ENCODE results near the gene KCNH1.

Gene KCNH1

GRCh38 chr1:210703593-210703992 lies 430.4 kb downstream of the KCNH1 start:
- no peak for DNase-seq

GRCh38 chr1:210702506-210702905 lies 431.4 kb downstream of the KCNH1 start:
- no peak for DNase-seq

- no peak for DNase-seq
These were observed 433.4 kb downstream of the KCNH1 start for GRCh38 chr1:210700511-210700910.

DNA sequence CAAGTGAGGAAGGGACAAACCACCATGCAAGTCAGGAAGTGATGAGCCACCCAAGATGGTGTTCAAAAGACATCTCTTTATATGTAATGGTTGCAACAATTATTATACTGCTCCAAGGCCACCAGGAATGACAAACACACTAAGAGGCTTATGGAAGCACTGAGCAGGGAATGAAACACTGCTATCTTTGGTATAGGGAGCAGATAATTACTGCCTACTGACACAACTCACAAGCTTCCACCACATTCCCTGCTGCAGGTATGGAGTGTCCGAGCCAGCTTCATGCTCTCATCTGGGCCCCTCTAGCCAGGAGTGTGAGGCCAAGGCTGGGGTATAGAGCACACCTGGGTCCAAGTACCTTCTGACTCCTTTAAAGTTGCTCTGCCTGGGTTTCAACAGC lies 433.9 kb downstream of the KCNH1 start:
- no peak for DNase-seq

- no peak for DNase-seq
These were observed 435.3 kb downstream of the KCNH1 start for GRCh38 chr1:210698661-210699060.

- DNase-seq = no peak
These were observed 436.8 kb downstream of the KCNH1 start for GRCh38 chr1:210697185-210697584.

DNA sequence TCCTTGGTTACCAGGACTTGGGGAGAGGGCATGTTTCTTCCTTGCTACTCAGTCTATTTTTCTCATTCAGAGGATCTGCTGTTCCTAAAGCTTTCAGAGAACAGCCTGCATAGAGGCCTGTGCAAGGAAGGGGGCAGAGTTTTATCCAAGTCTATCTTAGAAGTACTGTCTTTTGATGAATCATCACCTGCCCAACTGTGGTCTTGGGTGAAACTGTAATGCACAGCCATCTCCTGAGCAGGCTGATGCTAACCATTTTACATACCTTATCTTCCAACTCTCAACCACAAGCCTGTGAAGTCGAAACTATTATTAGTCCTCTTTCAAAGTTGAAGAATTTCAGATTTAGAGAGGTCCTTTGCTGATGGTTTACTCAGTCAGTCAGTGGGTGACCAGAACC lies 437.2 kb downstream of the KCNH1 start:
- DNase-seq = no peak

- peak; percentile 22 for DNase-seq
These were observed 438.9 kb downstream of the KCNH1 start for GRCh38 chr1:210695026-210695425.

DNA sequence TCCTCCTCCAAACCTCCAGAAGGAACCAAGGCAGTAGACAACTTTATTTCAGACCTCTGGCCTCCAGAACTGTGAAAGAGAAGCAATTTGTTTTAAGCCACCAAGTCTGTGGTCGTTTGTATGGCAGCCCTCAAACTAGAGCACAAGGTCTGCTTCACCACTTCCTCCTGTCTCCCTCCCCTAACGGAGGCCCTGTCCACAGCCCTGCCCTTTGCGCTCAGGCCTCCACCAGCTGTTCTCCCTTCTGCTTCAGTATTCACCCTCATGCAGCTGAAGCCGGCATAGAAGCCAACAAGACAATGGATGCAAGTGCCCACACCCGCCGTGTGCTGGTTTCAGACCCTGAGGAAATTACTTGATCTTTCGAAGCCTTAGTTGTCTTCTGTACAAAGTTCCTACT lies 441.2 kb downstream of the KCNH1 start:
- DNase-seq = no peak

DNA sequence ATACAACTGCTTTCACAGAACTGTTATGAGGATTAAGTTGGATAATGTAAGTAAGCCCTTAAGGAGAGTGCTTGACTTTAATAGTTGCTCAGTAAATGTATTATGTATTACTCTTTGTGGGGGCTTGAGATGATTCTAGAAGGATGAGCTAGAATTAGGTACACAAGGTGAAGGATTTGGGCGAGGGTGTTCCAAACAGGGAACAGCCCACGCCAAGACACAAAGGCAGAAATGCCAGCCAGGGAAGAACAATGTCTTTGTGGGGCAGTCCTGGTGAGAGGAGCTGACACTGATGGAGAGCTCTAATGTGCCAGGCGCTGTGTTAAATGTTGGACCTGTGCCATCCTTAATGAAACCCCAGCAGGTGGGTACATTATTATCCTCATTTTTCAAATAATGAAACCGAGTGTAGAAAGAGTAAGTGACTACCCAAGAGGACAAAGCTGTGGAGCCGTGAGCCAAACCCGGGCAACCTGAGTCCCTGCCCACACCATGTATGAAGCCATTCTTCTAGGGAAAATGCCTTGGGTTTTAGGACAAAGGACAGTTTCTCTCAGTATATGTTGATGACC lies 442.8 kb downstream of the KCNH1 start:
- no peak for DNase-seq

- DNase-seq = no peak
These were observed 443.7 kb downstream of the KCNH1 start for GRCh38 chr1:210690236-210690635.

- no peak for DNase-seq
These were observed 444.1 kb downstream of the KCNH1 start for GRCh38 chr1:210689826-210690225.

DNA sequence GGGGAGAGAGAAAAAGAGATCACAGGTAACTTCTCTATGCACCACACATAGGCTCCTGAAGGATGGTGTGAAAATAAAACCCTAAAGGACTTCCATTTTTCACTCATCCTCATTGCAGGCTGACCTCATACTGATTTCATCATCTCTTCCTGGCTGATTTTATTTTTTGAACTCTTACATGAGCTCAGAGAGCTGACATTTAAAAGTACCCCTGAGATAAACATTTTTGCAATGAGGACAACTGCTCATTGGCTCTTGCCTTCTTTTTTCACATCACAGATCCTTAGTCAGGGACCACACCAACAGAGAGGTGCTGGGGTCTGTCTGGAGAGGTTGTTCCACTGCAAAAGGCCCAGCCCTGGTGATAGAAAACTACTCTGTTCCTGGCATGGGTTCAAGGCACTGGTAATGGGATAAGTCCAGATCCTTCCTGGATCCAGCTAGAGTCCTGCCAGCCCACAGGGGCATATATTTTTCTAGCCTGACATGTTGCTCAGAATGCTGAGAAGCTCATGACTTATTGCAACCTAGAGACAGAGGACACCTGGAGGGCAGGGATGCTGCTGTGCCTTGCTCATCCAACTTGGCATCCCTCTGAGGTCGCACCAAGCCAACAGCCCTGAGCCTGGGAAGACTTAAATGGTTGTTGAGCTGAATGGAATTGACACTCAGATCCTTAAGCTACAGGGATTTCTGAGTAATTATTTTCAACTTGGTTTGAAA lies 445.3 kb downstream of the KCNH1 start:
- DNase-seq = no peak

DNA sequence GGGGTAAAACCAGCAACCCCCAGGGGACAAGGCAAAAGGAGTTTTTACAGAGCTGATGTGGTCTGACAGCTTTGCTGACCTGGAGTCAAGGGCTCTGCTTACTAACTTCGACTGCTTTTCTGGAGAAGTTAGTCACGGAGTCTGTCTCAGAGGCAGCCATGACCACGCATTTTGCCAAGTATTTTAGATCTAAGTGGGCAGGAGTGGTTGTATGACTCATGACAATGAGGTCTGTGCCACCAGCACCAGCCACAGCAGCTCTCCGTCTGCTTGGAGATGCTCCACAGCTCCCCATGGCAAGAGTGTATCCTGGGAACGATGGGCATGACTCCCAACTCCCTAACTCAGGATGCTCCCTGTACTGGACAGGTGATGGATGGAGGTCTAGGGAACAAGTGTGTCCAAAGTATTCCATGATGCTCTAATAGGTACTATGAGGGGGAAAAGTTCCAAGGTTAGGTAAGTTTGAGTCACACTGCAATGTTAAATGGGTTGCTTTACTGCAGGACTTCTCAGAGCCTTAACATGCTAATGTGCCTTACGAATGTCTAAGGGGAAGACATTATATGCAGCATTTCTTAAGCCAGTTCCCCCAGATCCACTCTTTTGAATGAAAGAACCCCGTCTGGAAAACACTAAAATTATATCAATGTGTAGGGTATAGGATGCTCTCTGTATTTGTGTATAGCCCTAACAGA lies 446.2 kb downstream of the KCNH1 start:
- peak; percentile 37 for DNase-seq

- DNase-seq = no peak
These were observed 447.1 kb downstream of the KCNH1 start for GRCh38 chr1:210686841-210687240.

DNA sequence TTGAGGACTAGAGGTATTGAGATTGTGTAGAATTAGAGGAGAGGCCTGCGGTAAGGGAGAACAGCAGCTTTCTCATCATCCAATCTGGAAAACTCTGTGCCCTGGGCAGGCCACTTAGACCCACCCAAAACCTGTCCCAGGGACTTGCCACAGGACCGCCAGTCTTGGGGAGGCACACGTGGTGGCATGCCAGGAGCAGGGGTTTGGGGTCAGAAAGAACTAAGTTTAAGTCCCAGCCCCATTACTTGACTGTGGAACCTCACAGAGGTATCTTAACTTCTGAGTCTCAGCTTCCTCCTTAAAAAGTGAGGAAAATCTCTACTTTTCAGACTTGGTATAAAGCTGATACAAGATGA lies 448.7 kb downstream of the KCNH1 start:
- DNase-seq = no peak

DNA sequence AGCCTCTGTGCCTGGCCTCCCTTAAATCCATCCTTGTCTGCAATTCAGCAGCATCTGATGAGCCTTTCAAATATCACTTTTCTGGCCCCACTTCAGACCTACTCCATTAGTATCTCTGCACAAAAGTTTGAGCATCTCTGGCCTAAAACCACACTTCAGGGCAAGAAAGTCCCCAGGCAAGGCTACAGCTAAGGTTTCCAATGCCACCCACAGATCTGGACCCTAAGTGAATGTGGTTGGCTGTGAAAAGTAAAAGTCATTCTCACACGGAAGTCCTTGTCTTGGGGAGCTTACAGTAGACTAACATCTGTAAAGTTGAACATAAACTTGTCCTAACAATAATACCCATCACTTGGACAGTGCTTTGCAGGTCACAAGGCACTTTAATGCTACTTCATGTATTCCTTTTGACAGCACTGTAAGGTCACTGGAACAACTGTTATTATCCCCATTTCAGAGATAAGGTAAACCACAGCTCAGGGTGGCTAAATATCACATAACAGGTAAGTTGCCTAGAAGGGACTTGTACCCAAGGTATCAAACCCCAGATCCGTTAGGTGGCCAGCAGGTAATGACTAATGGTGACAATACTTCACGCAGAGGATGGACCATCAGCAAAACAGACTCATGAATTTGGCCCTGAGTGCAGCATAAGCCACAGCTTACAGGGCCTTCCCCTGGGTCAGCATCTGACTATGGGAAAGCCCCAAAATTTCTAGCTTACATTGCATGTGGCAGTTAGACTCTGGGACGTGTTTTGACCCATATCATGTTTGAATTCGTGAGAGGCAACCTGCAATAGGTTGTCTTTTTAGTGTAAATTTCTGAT lies 449.3 kb downstream of the KCNH1 start:
- no peak for DNase-seq

GRCh38 chr1:210683403-210684047 lies 450.4 kb downstream of the KCNH1 start:
- DNase-seq = no peak

DNA sequence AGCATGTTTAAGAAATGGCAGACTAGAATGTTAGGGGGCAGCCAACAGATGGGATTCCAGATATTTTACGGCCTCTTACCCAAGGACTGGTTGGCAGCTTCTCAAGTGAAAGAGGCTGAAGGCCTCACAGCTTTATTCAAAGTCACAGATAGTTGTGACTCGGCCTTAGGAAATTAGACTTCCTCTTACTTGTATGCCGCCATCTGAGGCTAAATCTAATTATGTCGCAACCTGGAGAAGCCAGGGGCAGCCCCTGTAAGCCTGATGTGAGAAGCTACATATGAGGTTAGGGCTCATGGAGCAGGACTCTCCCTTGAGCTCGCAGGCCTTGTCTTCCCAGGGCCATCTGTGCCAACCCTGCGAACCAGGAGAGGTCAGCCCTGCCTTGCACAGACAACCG lies 452.8 kb downstream of the KCNH1 start:
- no peak for DNase-seq

- no peak for DNase-seq
These were observed 455.6 kb downstream of the KCNH1 start for GRCh38 chr1:210678306-210678705.

DNA sequence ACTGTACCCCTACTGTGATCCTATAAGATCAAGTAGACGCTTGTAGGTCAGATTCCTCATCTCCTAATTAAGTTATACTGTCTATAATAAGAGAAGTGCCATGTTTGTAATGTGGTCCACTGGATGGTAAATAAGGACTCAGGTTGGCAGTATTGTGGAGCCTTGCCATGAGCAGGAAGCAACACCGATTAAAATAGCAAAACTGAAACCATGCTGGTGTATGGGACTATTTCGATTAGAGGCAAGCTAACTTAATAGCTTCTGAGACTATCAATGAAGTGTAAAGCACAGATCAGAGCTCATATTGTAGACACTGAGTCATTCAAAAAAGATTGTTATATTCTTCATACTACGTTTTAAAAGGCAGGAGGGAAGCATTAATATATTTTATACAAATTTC lies 456.4 kb downstream of the KCNH1 start:
- DNase-seq = no peak

DNA sequence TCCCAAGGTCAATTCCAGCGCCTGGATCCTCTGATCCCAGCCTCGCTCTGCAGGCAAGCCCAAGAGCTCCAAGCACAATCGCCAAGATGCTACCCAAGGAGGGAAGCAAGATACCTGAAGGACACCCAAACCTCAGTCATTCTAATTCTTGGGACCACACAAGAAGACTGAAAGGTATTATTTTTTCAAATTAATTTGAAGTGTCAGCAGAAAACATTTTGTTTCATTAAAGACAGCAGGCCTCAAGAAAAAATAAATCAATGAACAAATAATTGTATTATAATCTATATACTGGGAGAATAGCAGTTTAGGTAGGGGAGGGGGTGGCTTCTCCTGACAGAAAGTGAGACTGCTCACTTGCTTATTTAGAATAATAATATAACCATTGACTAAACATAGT lies 457.4 kb downstream of the KCNH1 start:
- DNase-seq = no peak

GRCh38 chr1:210674151-210674550 lies 459.8 kb downstream of the KCNH1 start:
- no peak for DNase-seq
